IPS-15b (cell line): Measurements from ENCODE around the gene ALKBH6.
"Not testable (repeated sequence)": the region's sequence is repeated elsewhere in the genome, so short reads cannot be mapped to it uniquely, and the experiment has no call there.

Experiments
- H3K27me3 ChIP-seq: one replicate; pipeline ENCODE4 v1.6.1; 2013; ENCODE audit warnings: low read length; ENCODE audit not compliant: control insufficient read depth, insufficient read depth
- H3K36me3 ChIP-seq: one replicate; pipeline ENCODE4 v1.6.1; 2013; ENCODE audit warnings: low read length; ENCODE audit not compliant: control insufficient read depth, insufficient read depth
- H3K4me1 ChIP-seq: one replicate; pipeline ENCODE4 v1.6.1; 2013; ENCODE audit warnings: mild to moderate bottlenecking, low read length; ENCODE audit not compliant: control insufficient read depth, insufficient read depth
- H3K4me3 ChIP-seq: one replicate; pipeline ENCODE4 v1.5.1; 2013; ENCODE audit warnings: low read depth, low read length
- H3K9ac ChIP-seq: one replicate; pipeline ENCODE4 v1.6.1; 2013; ENCODE audit warnings: low read depth, mild to moderate bottlenecking, low read length
- H3K9me3 ChIP-seq: one replicate; pipeline ENCODE4 v1.6.1; 2013; ENCODE audit warnings: mild to moderate bottlenecking, low read length; ENCODE audit not compliant: control insufficient read depth, insufficient read depth

Gene ALKBH6

GRCh38 chr19:35986664-35987570, 27.1 kb downstream of the ALKBH6 start:
- H3K27me3 ChIP-seq: peaks cover 17% of the 10 kb centered on the region
- peak overlapping the region; percentile 41 for H3K4me3 ChIP-seq
- no peak overlapping the region for H3K9ac ChIP-seq
- no peaks in the 10 kb centered on the region for H3K9me3 ChIP-seq
- no peaks in the 10 kb centered on the region for H3K4me1 ChIP-seq
- no peaks in the 10 kb centered on the region for H3K36me3 ChIP-seq

GRCh38 chr19:35986111-35986510, 27.9 kb downstream of the ALKBH6 start:
- Histone ChIP-seq H3K27me3 (peaks cover 20% of the 10 kb centered on the region), H3K4me1 (no peaks in the 10 kb centered on the region), H3K9ac (no peak overlapping the region), H3K36me3 (no peaks in the 10 kb centered on the region), H3K9me3 (no peaks in the 10 kb centered on the region), H3K4me3 (no peak overlapping the region)

- no peak overlapping the region for H3K9ac ChIP-seq
- H3K36me3 ChIP-seq: no peaks in the 10 kb centered on the region
- peaks cover 20% of the 10 kb centered on the region for H3K27me3 ChIP-seq
- no peaks in the 10 kb centered on the region for H3K4me1 ChIP-seq
- H3K9me3 ChIP-seq: no peaks in the 10 kb centered on the region
- H3K4me3 ChIP-seq: no peak overlapping the region
Observed at GRCh38 chr19:35983177-35983576, 30.8 kb downstream of the ALKBH6 start.

DNA sequence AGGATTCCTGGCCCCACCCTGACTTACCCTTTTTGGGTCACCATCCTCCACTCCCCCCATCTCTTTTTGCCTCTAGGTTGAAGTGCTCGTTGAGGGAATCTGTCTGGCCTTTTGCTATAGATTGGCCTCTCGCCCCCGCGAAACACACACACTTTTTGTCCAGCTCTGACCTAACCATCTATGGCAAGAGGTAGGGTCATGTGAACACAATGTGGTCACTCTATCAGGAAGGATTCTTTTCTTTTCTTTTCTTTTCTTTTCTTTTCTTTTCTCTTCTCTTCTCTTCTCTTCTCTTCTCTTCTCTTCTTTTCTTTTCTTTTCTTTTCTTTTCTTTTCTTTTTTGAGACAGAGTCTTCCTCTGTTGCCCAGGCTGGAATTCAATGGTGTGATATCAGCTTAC, 33.0 kb downstream of the ALKBH6 start:
- peaks cover 15% of the 10 kb centered on the region for H3K27me3 ChIP-seq
- not testable (repeated sequence) for H3K36me3 ChIP-seq, H3K9me3 ChIP-seq, H3K4me3 ChIP-seq, H3K4me1 ChIP-seq, H3K9ac ChIP-seq

DNA sequence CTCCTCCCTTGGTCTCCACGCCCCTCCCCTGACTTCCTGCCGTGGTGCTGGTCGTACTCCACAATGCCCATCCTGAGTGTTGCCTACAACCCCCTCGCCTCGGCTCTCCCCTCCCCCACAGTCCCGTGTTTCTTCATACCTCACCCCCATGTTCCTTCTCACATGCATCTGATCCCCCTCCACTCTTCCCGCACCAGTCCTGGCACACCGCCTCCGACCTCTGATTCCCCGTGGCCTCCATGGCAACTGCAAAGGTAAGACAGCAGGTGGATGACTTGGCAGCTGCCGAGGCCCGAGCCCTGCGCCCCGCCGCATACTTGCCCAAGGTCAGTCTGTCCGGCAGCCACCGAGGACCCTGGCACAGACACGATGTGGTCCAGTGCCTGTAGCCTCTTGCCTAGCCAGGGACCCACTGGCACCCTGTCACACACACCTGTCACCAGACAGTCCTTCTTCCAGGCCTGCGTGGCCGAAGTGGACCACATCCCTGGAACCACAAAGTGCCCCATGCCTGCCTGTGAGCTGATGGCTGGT, 35.1 kb downstream of the ALKBH6 start:
- Histone ChIP-seq H3K9me3 (no peaks in the 10 kb centered on the region), H3K4me1 (no peaks in the 10 kb centered on the region), H3K4me3 (no peak overlapping the region)

DNA sequence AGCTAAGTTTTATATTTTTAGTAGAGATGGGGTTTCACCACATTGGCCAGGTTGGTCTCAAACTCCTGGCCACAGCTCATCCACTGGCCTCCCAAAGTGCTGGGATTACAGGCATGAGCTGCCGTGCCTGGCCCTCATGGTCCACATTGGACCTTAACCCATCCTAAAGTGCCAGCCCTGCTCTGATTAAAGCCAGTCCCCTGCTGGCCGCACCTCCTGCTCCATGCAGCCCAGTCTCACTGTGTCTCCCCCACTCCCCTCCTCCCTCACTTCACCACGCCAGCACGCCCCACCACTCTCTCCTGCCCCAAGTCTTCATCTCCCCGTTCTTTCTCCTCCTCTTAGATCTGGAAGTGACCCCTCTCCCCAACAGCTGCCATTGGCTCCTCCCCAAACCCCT, 35.7 kb downstream of the ALKBH6 start:
- Histone ChIP-seq H3K9ac (no peak overlapping the region), H3K36me3 (no peaks in the 10 kb centered on the region), H3K4me3 (no peak overlapping the region), H3K27me3 (peaks cover 3% of the 10 kb centered on the region), H3K4me1 (no peaks in the 10 kb centered on the region), H3K9me3 (no peaks in the 10 kb centered on the region)

More for the DNA sequence above, 35.1 kb downstream of the ALKBH6 start:
- Histone ChIP-seq H3K36me3 (no peaks in the 10 kb centered on the region), H3K9ac (no peak overlapping the region), H3K27me3 (peaks cover 6% of the 10 kb centered on the region)

- Histone ChIP-seq H3K27me3 (peaks cover 3% of the 10 kb centered on the region), H3K4me3 (no peak overlapping the region), H3K36me3 (no peaks in the 10 kb centered on the region)
Observed at GRCh38 chr19:35977446-35978222, 36.4 kb downstream of the ALKBH6 start.

DNA sequence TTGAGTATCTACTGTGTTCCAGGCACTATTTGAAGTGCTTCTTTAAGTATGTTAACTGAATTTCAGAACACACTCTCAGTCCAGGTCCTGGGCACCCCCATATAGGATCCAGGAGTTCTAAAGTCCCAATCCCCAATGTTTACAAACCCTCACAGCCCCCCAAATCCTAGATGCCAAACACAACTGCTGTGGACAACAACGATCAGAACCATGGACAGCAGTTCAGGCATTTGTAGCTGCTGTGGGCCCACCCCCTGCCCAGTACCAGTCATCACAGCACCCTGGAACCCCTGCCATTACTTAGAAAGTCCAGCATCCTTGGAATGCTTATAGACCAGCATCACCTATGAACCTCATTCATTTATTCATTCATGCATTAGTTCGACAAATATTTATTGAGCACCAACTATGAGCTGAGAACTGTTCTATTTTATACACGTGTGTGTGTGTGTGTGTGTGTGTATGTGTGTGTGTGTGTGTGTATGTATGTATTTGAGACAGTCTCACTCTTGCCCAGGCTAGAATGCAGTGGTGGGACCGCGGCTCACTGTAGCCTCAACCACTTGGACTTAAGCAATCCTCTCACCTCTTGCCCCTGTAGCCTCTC, 38.3 kb downstream of the ALKBH6 start:
- Histone ChIP-seq H3K36me3 (no peaks in the 10 kb centered on the region), H3K9ac (no peak overlapping the region), H3K27me3 (no peaks in the 10 kb centered on the region)

More at GRCh38 chr19:35977446-35978222, 36.4 kb downstream of the ALKBH6 start:
- Histone ChIP-seq H3K9me3 (no peaks in the 10 kb centered on the region), H3K9ac (no peak overlapping the region), H3K4me1 (no peaks in the 10 kb centered on the region)

DNA sequence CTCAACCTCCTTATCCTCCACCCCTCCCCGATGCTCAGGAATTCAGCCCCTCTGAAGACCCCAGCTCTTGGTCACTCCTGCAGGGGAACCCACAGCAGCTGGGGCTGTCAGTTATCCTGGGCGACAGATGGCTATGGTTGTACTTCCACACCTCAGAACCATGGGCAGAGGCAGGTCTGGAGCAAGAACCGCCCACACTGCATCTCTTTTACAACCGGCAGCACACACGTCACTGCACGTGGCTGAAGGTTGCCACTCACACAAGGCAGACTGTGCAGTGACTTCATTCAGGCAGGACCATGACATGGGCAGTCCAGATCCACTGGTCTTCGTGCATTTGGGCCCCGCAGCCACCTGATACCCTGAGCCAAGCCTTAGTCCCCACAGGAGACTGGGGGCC, 40.5 kb downstream of the ALKBH6 start:
- Histone ChIP-seq H3K9me3 (no peaks in the 10 kb centered on the region), H3K4me3 (no peak overlapping the region), H3K4me1 (no peaks in the 10 kb centered on the region), H3K9ac (no peak overlapping the region), H3K27me3 (no peaks in the 10 kb centered on the region), H3K36me3 (no peaks in the 10 kb centered on the region)

More for the DNA sequence above, 38.3 kb downstream of the ALKBH6 start:
- Histone ChIP-seq H3K4me3 (no peak overlapping the region), H3K4me1 (no peaks in the 10 kb centered on the region), H3K9me3 (no peaks in the 10 kb centered on the region)

DNA sequence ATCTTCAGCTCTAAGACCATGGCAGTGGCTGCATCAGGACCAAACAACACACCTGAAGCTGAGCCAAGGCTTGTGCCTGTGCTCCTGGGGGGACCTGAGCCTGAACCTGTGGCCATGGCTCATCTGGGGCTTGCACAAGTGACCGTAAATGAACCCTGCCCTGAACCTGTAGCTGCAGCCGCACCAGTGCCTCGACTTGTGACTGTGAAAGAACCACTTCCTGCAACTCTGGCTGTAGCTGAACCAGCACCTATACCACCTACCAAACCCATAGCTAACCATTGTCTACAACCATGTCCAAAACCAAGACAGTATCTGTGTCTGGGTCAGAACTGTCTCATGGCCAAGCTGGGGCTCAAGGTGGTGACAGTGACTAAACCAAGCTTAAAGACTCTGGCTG, 47.2 kb downstream of the ALKBH6 start:
- Histone ChIP-seq H3K4me1 (no peaks in the 10 kb centered on the region), H3K27me3 (peaks cover 3% of the 10 kb centered on the region), H3K4me3 (no peak overlapping the region), H3K36me3 (no peaks in the 10 kb centered on the region), H3K9me3 (no peaks in the 10 kb centered on the region), H3K9ac (no peak overlapping the region)

- no peaks in the 10 kb centered on the region for H3K9me3 ChIP-seq
- H3K4me3 ChIP-seq: no peak overlapping the region
- no peaks in the 10 kb centered on the region for H3K36me3 ChIP-seq
- H3K9ac ChIP-seq: no peak overlapping the region
- H3K27me3 ChIP-seq: peaks cover 26% of the 10 kb centered on the region
- no peaks in the 10 kb centered on the region for H3K4me1 ChIP-seq
Observed at GRCh38 chr19:35963514-35963913, 50.5 kb downstream of the ALKBH6 start.
